GM19397 (cell line): ENCODE measurements around the gene POMT1.
A peak's percentile ranks its signal among the peaks of the same experiment; 100 is the strongest.
"Not testable (repeated sequence)": the region's sequence is repeated elsewhere in the genome, so short reads cannot be mapped to it uniquely, and the experiment has no call there.

Source experiments
- ATAC-seq: cut with Tn5 transposase; IDR thresholded peaks from one replicate; pipeline ENCODE4 v1.9.1; 2021; ENCODE audit warnings: mild to moderate bottlenecking, moderate library complexity; ENCODE audit not compliant: unreplicated experiment

POMT1 gene, protein sequence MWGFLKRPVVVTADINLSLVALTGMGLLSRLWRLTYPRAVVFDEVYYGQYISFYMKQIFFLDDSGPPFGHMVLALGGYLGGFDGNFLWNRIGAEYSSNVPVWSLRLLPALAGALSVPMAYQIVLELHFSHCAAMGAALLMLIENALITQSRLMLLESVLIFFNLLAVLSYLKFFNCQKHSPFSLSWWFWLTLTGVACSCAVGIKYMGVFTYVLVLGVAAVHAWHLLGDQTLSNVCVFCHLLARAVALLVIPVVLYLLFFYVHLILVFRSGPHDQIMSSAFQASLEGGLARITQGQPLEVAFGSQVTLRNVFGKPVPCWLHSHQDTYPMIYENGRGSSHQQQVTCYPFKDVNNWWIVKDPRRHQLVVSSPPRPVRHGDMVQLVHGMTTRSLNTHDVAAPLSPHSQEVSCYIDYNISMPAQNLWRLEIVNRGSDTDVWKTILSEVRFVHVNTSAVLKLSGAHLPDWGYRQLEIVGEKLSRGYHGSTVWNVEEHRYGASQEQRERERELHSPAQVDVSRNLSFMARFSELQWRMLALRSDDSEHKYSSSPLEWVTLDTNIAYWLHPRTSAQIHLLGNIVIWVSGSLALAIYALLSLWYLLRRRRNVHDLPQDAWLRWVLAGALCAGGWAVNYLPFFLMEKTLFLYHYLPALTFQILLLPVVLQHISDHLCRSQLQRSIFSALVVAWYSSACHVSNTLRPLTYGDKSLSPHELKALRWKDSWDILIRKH

DNA sequence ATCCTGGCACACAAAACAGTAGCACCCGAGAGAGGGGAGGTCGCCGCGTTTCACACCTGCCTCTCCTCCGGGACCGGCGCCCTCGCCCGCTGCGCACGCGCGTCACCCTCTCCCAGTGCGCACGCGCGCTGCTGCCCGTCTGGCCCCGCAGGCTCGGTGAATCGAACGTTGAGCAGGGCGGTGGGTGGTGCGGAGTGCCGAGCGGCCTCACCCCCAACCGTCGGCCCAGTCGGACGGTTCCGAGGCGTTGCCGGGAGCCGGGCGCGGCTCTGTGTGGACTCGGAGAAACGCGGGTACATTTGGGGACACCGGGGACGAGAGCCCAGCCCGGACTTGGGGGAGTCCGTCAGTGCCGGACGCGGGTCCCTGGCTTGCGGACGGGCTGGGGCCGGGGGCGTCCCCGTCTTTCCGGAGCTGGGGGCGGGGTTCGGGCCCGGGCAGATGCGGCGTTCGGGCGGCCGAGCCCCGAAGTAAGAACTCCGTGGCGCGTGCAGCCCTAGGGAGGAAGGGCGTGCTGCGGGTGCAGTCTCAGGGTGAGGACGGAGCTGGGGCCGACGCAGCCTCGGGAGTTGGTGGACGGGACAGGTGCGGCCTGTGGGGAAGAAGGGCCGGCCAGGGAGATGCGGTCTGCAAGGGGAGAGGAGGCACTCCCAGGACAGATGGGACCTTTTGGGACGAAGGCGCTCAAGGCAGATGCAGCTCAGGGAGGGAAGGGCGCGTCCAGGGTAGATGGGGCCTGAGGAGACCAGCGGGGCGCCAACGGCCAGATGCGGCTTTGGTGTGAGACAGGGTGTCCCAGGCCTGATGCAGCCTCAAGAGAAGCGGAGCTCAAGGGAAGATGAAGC, at the start of gene POMT1:
POMT1 (plus strand) TSS at position 138 of the 845 bp plus-strand sequence. CDS start 1,301 bp downstream, outside the sequence.
- peak; percentile 84 for ATAC-seq

DNA sequence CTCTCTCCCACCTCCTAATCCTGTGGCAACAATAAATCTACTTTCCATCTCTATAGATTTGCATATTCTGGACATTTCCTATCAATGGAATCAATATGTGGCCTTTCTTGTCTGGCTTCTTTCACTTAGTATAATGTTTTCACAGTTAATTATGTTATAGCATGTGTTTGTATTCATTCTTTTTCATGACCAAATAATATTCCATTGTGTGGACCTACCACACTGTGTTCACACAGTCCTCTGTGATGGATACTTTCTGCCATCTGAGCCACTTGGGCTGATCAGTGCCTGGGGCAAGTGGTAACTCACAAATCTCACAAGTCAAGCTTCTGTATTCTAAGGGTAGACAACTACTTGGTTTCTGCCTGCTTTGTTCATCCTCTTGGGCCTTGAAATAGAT, 48.7 kb upstream of the POMT1 start:
- ATAC-seq: no peak

DNA sequence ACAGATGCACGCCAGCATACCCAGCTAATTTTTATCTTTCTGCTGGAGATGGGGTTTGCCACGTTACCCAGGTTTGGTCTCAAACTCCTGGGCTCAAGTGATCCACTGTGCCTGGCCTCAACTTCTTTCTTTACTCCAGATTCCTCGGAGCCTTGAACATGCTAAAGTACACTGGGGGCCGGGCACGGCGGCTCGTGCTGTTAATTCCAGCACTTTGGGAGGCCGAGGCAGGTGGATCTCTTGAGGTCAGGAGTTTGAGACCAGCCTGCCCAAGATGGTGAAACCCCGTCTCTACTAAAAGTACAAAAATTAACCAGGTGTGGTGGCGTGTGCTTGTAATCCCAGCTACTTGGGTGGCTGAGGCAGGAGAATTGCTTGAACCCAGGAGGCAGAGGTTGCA, 47.1 kb upstream of the POMT1 start:
- not testable (repeated sequence) for ATAC-seq

DNA sequence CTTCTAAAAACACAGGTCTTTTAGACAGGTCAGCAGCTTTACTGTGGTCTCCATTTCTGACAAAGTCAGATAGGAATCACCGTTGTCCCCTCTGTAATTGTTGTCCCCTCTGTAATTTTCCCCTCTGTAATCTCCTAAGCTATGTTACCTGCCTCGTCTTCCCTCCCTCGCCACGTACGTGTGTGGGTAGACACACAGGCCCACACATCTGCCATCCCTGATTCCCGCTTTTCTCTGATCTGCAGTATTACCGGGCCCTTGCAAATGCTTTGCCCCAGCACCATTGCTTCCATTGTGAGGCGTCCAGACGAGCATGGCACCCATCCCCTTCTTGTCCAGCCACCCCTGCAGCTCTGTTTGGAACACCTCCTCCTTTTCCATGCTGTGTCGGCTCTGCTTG, 45.0 kb upstream of the POMT1 start:
- ATAC-seq: no peak

DNA sequence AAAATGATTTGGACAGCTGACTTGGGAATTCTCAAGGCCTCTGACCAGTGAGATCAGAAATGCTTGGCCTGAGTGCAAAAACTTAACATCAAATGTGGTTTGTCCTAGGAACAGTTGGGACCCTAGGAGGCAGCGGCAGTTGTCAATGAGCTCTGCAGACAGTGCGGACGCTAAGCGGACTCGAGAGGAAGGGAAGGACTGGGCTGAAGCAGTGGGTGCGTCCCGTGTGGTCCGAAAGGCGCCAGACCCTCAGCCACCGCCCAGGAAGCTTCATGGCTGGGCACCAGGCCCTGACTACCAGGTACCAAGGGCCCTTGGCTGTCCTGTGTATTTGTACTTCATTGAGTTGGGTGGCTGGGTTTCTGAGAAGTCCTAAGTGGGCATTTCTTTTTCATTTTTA, 43.7 kb upstream of the POMT1 start:
- ATAC-seq: no peak

DNA sequence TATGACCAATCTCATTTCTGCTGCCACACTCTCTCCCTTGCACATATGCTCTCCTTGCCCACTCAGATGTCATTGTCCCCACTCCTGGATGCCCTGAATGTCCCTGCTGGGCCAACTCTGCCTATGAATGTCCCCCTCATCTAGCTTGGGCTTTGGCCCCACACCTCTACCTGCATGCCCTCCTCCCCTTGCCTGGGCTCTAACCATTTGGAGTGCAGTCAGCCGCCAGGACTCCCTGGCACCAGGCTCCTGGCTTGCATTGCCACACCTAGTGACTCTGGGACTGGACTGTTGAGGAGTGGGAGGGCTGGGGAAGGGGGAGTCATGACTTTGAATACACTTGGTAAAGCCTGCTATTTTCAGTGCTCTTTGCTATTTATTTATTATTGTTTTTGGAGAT, 41.6 kb upstream of the POMT1 start:
- no peak for ATAC-seq

DNA sequence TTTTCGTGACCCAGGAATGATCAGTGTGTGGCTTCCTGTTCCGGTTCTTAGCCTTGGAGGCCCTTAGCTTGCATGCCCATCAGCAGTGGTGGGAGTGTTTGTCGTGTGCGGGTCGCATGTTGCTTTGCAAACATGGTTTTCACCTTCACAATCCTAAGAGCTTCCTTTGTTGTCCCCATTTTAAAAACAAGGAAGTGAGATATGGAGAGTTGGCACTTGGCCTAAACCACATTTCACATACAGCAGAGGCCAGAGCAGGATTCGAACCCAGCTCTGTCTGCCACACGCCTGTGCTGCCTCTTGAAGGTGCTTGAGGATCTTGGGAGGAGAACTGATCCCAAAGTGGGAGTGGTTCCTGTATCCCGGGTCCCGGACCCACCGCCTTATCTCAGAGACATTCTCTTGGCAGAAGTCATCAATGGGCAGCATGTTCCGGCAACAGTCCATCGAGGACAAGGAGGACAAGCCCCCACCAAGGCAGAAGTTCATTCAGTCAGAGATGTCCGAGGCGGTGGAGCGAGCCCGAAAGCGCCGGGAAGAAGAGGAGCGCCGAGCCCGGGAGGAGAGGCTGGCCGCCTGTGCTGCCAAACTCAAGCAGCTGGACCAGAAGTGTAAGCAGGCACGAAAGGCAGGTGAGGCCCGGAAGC, 38.2 kb upstream of the POMT1 start:
- no peak for ATAC-seq

DNA sequence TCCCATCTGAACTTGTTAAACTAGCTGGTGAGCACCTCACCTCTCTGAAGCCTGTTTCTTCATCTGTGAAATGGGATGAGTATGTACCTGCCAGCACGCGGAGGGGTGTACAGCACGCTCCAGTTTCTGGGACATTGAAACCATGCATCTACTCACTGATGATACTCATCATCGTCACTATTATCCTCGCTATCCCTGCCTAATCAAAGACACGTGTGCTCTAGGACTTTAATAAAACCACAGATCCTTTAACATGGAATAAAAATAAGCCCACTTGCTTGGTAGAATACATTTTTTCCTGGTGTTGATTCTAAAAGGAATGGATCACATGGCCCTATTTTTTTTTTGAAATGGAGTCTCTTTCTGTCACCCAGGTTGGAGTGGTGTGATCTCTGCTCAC, 37.3 kb upstream of the POMT1 start:
- no peak for ATAC-seq

DNA sequence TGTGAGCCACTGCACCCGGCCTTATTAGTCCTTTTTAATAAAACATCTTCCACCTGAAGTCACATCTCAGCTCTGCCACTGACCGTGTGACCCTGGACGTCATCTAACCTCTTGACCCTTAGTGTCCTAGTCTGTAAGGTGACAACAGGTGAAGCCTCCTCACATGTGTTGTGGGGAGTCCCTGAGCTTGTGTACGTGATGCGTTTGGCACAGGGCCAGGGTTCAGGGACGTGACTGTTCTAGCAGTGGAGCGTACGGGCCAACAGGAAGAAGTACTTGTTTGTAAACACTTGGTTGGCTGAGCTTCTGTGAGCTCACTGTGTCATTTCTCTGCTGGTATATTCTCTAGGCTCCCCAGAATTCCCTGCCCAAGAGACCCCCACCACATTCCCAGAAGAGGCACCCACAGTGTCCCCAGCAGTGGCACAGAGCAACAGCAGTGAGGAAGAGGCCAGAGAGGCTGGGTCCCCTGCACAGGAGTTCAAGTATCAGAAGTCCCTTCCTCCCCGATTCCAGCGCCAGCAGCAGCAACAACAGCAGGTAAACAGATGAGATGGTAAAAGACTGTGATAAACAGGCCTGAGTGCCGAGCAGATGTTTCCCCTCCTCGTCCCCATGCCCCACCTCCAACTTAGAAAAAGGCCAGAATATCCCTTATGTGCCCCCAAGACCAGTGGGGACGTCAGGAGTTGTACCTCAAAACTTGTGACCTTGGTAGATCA, 35.3 kb upstream of the POMT1 start:
- no peak for ATAC-seq

DNA sequence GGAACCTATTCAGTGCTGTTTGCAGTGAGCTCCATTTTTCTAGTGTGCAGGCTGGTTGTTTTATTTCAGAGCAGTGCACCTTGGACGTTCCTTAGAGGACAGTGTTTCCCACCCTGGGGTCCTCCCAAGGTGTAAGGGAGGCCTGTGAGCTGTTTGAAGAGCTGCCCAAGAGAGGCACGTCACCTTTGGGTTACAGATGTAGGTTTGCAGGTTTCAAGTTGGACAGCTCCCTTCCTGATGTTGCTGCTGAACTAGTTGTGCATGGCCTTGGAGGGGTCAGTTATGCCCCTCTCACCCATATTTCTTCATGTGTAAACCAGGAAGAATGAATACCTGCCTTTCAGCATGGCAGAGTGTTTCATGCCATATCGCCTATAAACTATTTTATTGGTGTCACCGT, 34.7 kb upstream of the POMT1 start:
- no peak for ATAC-seq

DNA sequence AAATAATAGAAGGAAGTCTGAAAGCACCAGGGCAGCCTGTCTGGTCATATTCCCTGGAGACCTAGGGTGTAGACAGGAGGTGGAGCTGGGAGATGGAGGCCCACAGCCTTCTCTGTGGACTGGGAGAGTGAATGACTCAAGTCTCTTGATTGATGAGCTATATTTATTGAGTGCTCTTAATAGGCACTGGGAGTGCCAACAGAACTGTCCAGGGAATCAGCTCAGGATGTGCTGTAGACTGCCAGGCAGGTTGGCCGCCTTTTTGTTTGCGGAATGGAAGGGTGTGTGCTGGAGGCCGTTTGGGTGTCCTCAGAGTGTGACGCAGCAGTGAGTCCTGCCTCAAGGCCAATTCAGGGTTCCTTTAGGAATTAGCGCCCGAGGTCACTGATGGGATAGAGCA, 33.4 kb upstream of the POMT1 start:
- no peak for ATAC-seq

DNA sequence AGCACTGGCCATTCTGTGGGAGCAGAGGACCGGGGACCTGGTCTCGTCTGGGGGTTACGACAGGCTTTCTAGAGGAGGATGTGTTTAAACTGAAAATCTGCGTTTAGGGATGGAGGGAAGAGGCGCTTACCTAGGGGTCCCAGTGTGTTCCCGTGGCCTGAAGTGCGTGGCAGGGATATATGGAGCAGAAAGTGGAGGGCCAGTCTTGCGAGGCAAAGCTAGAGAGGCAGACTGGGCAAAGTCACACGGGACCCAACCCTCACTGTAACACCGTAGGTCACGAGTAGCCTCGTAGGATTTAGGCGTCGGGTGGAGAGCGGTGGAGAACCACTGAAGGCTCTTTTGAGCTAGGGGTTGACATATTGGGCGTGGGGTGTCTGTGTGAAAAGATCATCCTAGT, 32.8 kb upstream of the POMT1 start:
- ATAC-seq: no peak

DNA sequence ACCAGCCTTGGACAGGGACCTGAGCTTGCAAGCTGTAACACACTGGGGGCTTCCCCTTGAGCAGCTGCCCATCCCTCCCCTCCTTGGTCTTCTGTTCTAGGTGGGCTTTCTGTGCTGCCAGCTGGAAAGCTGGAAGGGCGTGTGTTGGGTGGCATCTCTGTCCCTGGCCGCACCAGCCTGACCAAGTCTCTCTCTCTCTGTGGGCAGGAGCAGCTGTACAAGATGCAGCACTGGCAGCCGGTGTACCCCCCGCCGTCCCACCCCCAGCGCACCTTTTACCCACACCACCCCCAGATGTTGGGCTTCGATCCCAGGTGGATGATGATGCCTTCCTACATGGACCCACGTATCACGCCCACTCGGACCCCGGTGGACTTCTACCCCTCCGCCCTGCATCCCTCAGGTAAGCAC, 32.1 kb upstream of the POMT1 start:
- no peak for ATAC-seq

DNA sequence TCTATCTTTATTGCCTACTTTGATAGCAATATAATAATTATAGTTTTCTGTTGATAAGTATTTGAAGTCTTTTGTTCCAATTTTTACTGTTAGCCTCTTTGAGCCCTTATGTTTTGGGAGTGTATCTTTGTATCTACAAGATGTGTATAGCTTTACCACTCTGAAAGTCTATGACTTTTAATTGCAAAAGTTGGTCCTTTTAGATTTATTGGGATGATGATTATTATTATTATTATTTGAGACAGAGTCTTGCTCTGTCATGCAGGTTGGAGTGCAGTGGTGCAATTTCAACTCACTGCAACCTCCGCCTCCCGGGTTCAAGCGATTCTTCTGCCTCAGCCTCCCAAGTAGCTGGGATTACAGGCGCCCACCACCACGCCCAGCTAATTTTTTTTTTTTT, 30.6 kb upstream of the POMT1 start:
- ATAC-seq: not testable (repeated sequence)

DNA sequence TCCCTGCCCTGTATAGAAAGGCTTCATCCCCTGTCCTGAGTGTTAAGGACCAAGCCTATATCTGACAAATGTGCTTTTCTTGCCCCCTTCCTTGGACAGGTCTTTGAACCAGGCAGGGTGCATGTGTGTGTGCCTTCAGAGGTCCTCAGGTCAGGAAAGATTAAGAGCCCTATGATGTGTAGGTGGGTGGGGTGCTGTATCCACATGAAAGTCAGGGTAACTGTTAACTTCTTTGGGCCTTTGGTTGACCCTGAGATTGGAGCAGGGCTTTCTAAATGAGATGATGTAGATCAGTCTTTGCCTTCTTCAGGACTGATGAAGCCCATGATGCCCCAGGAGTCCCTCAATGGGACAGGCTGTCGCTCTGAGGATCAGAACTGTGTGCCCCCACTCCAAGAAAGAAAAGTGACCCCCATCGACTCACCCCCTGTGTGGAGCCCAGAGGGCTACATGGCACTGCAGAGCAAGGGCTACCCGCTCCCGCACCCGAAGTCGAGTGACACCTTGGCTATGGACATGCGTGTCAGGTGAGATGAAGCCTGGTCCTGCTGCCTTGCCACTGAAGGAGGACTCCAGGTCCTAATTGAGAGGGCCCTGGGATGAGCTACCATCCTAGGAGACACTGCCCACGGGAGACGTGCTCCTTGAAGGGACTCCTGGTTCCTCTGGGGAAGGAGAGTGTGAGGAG, 29.4 kb upstream of the POMT1 start:
- no peak for ATAC-seq

DNA sequence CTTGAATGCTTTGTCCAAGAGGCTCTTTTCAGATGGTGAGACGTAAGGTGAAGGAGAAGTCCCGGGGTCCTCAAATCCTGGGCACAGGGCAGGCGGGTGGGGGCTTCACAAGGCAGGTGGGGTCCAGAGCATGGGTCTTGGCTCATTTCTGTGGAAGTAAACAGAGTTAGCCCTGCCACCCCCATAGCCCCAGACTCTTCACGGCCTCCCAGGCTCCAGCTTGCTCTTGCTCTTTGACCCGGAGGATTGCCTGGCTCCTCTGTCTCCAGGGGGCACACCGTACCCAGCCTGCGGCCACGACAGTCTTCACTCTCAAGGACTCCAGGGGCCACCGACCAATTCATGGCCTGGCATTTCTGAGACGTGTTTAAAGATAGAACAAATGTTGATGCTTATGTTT, 28.8 kb upstream of the POMT1 start:
- ATAC-seq: no peak

DNA sequence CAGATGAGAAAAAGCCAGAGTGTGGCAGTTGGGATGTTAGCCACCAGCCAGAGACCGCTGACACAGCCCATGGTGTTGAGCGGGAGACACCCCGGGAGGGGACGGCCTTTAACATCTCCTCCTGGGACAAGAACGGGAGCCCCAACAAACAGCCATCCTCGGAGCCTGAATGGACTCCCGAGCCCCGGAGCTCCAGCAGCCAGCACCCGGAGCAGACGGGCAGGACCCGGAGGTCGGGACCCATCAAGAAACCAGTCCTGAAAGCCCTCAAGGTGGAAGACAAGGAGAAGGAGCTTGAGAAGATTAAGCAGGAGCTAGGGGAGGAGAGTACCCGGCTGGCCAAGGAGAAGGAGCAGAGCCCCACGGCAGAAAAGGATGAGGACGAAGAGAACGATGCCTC, 28.0 kb upstream of the POMT1 start:
- no peak for ATAC-seq

DNA sequence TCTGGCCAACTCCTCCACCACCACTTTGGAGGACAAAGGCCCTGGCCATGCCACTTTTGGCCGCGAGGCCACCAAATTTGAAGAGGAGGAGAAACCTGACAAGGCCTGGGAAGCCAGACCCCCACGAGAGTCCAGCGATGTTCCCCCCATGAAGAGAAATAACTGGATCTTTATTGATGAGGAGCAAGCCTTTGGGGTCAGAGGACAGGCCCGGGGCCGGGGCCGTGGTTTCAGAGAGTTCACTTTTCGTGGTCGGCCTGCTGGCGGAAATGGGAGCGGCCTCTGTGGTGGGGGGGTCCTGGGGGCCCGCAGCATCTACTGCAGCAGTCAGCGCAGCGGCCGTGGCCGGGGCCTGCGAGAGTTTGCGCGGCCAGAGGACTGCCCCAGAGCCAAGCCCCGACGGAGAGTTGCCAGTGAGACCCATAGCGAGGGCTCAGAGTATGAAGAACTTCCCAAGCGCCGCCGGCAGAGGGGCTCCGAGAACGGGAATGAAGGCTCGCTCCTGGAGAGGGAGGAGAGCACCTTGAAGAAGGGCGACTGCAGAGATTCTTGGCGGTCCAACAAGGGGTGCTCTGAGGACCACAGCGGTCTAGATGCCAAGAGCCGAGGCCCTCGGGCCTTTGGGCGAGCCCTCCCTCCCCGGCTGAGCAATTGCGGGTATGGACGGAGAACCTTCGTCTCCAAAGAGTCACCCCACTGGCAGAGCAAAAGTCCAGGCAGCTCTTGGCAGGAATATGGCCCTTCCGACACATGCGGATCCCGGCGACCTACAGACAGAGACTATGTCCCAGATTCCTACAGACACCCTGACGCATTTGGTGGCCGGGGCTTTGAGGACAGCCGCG, 27.4 kb upstream of the POMT1 start:
- no peak for ATAC-seq
